ENCODE data around the gene SLC4A5.
A peak's percentile ranks its signal among the peaks of the same experiment; 100 is the strongest.
"Not testable (repeated sequence)": the region's sequence is repeated elsewhere in the genome, so short reads cannot be mapped to it uniquely, and the experiment has no call there.

The SLC4A5 gene

DNA sequence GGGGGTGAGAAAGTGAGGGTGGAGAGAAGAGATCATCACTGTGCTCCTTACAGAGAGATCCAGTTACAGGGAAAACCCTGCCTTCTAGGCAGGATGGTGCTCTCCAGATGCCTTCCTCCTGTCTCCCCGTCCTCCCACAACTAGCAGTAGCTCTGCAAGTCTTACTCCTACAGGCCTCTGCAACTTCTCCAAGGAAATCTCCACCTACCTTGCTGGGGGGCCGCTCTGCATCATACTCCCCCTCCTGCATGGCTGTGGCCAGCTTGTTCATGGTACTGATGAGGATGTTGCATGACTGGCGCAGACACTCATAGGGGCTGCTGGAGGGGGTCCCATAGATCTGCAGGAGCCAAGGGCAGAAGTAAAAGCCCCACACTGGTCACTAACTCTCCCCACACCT, 22.8 kb upstream of the SLC4A5 start:
- DNase-seq: no peak

DNA sequence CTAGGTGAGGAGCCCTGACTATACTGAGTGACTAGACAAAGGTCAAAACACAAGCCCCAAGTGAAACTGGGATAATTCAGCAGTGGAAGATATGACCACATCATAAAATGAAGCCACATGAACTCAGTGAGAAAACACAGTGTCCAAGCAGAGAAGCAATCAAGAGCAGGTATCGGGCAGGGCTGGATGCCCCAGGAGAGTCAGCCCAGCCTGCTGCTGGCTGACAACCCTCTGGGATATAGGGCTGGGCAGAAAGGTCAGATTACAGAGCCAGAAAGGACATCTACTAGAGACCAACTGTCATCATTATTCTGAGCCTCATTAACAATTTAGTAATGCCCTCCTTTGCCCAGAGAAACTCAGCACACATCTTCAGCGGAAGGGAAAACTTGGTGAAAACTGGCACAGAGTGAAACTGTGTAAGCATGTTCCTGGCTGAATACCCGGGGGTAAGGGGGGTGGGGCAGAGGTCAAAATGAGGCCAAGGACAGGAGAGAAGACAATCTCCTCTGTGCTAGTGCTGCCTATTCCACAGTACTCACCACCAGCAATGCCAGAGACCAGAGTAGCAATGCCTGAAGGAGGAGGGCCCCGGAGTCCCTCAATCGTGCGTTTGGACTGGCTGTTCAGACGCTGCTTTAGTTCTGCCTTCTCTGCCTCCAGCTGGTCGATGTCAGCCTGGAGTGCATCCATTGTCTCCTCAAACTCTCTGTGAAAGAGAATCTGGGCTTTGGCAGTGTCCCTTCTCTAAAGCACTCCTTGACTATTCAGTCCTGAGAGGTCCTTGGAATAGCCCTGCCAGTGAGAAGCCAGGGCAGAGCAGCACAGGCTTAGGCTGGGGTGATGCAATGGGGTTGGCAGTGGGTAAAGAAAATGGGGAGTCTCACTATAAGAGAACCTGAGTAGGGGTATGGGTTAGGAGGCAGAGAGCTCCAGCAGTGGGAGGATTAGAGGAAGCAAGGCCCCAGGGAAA, 21.6 kb upstream of the SLC4A5 start:
- peak; percentile 46 for DNase-seq

DNA sequence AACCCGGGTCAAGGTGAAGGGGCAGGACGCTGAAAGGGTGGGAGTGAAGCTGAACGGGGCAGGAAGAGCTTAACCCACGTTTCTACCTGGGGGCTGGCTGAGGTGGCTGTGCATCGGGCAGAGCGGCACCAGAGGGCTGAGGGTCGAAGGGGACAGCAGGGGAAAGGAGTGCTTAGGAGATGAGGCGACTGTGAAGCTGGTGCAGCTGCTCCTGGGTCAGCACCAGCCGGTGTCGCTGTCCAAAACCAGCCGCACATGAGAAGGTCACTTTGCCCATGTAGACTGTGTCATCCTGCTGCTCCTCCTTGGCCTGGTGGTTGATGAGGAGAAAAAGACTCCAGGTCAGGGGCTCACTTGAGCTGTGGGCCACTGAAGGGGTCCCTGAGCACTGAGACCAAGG, 18.1 kb upstream of the SLC4A5 start:
- no peak for DNase-seq

DNA sequence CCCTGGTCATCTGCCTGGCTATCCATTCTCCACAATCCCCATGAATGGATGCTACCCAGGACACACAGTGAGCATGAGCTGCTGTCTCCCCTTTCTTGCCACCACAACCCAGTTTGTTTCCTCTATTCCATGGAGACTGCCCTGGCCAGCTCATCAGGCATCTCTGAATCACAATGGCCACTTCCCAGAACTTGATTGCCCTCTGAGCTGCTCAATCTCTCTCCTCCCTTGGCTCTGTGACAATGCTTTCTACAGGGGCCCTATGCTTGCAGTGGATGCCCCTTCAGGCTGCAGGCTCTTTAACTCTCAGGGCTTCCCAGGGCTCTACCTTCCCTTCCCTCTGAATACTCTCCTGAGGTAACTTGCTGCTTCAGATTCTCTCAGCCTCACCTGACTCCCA, 14.4 kb upstream of the SLC4A5 start:
- DNase-seq: no peak

DNA sequence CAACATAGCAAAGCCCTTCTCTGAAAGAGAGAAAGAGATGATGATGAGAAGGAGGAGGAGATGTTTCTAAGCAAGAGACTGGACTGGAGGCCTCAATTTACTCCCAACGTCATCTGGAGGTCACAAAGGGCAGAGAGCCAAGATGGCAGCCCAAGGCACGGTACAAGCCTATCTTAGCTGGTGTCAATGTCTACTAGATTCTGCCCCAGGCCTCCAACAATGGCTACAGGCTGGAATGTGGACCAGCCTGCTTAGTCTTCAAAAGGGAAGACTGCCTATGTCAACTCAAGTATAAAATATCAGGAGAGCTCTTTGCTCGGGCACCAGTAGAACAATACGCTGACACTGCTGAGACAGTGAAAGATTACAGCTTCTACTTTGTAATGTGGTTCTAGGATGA, 6.7 kb upstream of the SLC4A5 start:
- no peak for DNase-seq

DNA sequence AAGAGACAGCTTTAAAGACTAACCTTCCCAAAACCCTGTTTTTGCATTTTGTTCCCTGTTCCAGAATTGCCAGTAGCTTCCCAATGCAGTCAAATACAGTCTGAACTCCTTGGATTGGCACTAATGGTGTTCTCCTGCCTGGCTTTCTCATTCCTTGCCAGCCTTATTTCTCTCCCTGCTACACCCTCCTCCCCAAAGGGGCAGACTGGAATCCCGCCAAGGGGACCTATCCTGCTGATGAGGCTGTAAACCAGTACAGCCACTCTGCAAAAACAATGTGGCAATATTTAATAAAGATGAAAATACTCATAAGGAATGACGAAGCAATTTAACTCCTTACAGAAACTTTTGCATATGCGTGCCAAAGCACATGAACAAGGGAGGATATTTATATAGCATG, 4.5 kb upstream of the SLC4A5 start:
- no peak for DNase-seq

DNA sequence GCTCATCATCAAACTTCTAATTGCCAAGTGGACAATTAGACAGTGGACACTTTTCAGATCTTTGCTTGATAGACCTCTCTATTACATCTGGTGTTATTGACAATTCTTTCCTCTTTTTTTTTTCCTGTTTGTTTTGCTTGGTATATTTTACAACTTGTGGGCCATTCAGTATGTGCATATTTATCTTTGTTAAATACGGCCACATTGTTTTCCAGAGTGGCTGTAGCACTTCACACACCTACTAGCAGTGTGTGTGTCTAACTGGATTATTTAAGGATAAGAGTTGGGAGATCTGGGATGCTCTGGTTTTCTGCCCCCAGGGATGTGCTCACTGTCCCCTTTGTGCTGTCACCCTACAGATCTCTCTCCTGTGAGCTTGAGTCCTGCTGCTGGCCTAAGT, 4.1 kb upstream of the SLC4A5 start:
- no peak for DNase-seq

DNA sequence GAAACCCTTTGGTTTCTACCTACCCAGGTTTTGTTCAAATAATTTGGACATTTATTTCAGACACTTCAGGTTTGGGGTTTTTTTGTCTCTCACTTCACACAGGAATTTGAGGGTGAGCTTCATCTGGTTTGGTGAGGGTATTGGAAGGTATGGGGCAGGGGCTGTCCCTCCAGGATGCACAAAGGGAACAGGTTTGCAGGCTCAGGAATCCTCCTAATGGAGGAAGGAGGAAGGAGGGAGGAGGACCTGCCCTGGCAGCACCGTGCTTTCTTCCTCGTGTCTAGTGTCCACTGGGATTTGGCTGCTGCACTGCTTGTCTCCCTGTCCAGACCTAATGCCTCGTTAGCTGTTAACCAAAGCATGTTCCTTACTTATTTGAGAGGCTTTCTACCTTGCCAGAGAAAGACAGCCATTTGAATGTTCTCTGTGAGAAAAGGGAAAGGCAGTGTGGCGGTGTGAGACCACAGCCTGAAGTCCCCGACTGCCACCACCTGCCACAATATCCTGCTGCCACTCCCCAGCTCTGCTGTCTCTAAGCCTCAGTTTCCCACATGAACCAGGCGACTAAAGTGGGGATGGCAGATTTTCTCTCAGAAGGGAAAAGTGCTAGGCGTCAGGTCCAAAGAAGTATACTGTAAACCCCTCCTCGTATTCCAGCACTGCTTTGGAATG, 2.2 kb upstream of the SLC4A5 start:
- no peak for DNase-seq

DNA sequence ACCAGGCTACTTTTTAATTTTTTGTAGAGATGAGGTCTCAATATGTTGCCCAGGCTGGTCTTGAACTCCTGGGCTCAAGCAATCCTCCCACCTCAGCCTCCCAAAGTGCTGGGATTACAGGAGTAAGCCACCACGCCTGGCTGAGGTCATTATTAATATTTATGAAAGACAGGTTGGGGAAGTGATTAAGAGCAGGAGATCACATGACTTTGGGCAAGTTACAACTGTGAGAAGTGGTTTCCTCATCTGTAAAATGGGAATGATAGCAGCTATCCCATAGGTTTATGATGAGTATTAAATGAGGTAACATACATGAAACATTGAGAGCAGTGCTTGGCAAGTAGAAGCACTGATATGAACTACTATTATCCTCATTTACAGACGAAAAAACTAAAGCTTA, 7.0 kb downstream of the SLC4A5 start:
- not testable (repeated sequence) for DNase-seq

DNA sequence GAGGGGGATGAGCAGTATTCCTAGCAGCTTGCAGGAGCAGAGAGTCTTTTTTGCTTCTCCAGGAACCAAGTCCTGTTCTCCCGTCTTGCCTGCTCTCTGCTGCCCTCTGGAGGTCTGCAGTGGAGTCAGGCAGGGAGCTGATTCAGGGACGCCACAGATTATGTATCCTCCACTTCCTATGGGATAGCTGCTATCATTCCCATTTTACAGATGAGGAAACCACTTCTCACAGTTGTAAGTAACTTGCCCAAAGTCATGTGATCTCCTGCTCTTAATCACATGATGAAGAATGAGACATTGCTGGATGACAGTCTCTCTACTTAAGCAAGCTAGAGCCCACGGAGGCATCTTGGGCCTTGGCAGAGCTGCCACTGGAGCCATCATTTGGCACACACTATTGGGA, 8.3 kb downstream of the SLC4A5 start:
- peak; percentile 73 for DNase-seq

DNA sequence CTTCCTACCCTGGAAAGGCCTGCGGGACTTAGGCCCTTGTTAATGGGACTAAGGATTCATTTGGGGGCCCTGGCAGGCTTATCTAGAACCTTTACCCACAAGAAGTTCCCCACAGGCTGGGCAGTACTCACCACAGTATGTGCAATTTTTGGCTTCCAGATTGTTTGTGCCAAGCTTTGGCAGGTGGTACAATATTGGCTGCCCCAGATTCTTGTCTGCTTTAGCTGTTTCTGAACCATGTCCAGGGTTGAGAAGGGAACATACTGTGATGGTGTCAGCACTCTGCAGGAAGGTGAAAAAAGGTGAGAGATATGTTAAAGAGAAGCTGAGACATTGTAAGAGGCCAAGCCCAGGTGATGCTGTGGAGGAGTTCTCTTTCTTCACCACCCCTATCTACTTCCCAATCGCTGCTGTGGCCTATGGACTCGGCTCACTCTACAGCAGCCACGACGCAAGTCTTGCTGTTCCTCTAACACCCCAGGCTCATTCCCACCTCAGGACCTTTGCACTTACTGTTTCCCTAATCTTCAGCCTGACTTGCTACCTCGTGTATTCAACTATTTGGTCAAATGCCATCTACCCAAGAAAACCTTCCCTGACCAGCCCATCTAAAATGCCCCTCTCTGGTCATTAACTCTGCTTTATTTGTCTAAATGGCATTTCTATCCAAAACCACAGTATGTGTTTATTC, 9.2 kb downstream of the SLC4A5 start:
- DNase-seq: no peak

DNA sequence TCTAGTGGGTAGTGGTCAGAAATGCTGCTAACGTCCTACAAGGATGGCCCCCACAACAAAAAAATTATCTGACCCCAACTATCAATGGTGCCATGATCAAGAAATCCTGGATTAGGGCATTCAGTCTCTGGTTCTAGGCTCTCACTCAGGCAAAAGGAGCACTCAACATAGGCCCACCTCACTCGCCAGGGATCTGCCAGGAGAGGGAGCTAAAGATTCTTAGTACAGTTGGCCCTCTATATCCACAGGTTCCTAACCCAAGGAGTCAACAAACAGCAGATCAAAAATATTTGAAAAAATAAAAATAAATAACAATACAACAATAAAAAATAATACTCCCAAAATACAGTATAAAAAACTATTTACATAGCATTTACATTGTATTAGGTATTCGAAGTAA, 10.0 kb downstream of the SLC4A5 start:
- DNase-seq: peak; percentile 15

DNA sequence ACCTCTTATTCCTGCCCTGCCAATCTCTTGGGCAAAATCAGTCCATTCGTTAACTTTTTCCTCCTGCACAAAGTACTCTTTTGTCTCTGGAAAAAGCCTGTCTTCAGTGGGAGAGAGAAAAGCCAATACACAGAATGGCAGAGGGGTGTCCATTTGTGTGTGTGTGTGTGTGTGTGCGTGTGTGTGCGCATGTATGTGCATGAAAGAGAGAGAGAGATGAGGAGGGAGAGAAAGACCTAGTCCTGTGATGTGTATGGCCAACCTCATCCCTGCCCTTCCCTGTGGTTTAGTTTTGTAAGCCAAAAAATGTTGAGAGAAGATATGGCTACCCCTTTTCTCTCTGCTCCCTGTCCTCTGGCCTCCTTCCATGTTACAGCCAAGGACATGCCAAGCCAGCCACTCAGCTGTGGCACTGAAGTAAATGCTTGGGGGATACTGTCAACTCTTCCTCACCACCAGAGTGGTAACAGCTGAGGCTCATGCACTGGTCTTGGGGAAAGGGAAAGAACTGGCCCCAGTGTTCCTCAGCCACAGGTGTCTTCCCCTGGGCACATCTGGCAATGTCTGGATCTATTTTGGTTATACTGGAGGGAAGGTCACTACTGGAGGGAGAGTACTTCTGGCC, 10.6 kb downstream of the SLC4A5 start:
- no peak for DNase-seq

DNA sequence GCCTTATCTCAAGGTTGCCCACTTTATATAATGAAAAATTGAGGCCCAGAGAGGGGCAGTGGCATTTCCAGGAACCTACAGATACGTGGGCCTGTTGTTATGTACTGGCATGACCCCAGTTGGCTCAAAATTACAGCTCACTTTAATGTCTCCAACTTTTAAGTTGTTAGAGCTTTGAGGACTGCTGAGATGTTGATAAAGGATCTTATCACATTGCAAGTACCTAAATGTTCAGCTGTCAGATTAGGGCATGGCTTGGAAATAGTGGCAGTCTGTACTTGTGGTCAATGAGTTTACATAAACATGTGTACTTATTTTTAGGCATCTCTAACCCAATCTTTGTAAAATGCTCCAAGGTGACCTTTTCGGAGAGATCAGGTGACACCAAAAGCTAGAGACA, 14.6 kb downstream of the SLC4A5 start:
- DNase-seq: no peak

DNA sequence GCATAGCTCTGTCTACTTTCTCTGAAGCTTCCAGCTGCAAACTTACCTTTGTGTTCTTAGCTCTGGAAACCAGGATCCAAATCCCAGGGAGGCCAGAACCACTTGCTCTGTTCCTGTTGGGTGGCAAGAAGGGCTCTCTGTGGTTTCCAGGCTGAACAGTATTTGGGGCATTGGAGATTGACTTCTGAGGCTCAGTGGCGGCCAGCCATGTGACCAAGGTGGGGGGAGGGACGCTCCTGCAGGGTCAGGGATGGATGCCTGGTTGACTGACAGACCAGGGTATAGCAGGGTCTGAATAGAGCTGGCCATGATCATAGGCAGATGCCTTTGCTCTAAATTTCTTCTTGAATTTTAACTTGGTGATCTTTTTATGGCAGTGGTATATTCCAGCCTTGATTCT, 15.1 kb downstream of the SLC4A5 start:
- no peak for DNase-seq

DNA sequence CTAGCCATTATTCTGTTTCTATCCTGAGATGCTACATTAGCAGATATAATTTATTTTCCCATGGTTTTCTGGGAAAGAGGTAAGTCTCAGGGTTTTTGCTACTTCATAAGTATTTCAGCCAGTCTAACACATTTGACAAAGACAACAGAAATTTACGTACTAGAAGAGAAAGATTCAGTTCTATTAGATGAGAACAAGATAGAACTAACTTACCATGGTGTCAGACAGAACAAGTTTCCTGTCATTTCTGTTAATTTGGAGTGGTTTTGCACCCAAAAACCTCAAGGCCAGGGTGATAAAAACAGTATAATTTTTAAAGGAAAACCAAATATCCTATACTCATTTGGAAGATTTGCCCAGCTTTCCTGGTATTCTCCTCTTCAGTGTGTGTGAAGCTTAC, 15.6 kb downstream of the SLC4A5 start:
- no peak for DNase-seq

DNA sequence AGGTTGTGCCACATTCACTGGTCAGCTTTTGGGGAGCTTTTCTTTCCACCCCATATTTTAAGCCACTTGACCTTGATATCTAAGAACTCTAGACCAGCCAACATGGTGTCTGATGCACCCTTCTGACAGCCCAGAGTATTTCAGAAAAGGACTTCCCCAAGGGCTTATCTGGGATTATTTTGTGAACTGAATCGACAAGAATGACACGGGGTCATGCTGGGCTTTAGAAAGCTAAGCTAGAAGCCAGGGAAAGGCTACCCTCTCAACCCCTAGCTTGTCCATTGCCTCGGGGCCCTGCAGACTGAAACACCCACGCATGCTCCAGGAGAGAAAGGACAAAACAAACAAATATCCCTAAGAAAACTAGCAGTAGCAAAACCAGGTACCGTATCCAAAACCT, 16.0 kb downstream of the SLC4A5 start:
- no peak for DNase-seq

DNA sequence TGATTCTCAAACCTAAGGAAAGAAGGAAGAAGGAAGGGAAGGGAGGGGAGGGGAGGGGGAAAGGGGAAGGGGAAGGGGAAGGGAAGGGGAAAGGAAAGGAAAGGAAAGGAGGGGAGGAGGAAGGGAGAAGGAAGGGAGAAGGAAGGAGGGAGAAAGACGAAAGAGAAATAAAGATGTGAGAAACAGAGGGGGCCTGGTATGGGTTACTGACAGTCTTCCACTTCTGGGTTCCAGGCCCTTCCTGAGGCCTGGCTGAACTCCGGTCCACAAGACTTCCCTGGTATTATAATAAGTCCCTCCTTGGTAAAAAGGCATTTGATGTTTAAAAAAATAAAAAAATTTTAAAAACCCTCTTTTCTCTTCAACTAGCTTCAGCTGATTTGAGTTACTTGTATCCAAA, 17.4 kb downstream of the SLC4A5 start:
- DNase-seq: no peak

DNA sequence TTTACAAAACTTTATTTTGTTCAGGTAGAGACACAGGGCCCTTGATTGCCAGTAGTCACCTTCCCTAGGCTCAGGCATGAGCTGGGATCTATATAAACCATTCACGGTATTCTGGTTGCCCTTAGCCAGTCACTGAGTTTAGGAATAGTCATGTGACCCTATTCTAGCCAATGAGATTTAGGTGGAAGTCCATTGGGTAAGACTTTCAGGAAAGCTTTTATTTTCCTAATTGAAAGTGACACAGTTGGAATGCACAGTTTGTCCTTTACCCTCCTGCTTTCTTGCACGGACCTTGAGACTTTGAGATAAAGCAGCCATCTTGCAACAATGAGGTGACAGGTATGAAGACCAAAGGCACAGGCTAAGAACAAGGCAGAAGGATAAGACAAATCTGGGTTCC, 21.5 kb downstream of the SLC4A5 start:
- DNase-seq: no peak

DNA sequence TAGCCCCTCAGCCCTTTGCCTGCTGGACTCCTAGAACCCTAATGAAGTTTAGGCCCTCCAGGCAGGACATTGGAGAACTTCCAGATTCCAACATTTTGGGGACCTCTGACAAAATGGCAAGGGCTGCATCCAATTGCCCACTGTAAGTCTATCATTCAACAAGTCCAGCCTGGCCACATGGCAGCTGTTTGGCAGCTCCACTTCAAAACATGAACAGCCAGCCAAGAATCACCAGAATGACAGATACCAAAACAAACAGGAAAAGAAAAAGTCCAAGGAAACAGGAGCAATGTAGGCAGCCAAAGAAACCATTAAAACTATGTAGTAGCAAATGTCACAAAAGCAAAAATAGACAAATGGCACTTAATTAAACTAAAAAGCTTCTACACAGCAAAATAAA, 25.5 kb downstream of the SLC4A5 start:
- DNase-seq: peak; percentile 1

DNA sequence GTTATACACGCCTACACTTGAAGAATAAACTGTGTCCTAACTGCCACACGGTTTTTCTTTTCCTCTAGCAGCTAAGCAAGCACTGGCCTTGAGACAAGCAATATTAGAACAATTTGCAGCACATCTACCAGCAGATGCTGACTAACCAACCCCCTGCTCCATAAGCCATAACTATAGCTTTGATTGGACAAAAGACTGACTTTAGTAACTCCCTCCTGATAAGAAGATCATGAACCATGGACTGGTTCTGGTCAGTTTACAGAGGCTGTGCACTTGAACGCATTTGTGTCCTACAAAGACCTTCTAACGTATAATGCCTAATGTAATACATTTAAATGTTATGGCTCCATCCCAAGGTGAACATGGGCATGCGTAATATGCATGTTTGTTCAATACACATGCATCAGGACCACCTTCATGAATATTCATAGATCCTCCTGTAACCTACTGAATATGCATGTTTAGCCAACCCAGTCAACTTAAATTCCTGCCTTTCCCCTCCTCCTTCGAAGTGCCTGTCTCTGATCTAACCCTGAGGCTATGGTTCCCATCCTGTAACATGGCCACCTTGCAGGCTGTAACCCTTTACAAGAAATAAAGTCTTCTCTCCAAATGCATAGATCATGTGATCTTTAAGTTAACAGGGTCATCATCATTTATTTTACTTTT, 26.5 kb downstream of the SLC4A5 start:
- no peak for DNase-seq

DNA sequence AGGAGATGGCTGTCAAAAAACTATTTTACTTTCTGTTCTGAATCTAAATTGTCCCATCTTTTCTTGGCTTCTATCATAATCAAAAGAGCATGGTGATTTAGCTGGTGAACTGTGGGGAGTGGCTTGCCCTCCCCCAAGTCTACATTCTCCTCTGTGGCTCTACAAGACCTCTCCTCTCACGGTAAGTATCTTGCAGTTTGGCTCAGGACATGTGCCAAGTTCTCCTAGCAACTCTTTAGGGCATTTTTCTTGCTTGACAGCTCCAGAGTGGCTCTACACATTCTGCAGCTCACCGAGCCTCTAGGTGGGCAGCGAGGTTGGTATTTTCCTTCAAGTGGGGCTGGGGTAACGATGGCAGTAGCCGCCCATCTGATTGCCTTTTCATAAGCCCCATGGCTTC, 29.1 kb downstream of the SLC4A5 start:
- DNase-seq: no peak

DNA sequence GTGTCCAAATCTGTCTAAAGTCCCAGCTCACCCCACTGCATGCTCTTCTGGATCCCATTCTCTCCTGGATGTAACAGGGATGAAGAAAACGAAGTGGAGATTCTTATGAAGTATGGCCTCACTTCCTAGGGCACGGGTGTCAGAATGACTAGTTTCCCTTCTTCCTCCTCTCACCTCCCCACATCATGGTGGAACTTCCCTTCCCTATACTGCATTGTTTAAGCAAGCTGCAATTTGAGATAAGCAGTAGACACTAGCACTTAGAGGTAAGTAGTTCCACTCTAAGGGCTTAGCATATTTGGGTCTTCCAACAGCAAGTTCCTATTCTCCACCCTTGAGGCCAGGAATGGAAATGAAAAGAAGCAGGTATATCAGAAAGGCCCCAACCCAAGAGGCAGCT, 29.7 kb downstream of the SLC4A5 start:
- DNase-seq: no peak

All from midbrain (tissue), 1 donor.